ENCODE results near the gene NUP93. TPM values are rescaled to one million over a fixed set of nuclear protein-coding genes. Genes with fewer than 3 reads are reported as not detected.

Gene NUP93
- total and polyA plus RNA-seq, 4 donors: 27.4 to 59.9 (median 51.2) TPM

DNA sequence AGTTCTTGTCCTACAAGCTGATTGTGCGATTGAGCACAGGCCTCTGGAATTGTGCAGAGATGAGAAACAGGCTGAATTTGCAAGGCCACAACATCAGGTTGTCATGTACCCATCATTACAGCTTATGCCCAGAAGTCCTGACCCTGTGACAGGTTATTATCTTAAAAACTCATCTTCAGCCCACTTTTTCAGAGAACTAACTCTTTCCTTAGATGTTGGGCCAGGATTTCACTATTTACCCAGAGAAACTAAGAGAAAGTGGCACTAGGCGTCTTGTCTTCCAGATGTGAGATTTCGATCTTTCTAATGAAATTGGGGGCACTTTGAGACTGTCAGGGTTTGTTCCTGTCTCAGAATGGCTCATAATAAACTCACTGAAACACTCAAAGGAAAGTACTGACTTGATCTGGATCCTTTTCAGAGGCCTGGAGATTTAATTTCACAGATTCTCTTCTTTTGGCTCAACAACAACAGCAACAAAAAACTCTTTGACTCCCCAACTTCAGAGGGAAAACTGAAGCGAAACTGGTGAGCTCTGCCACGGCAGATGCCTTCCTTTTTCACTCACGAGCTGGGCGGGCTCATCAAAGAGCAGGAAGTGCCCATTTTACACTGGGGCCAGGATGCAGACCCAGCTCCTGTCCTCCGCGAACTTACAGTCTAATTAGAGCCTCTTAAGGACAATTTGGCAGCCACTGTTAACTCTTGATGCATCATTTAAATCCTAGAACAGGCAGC lies 117.4 kb downstream of the NUP93 start:
- no peak overlapping the region for H3K27ac ChIP-seq (ENCODE audit: low read depth in 1 of 2, low read length in 1 of 2)

DNA sequence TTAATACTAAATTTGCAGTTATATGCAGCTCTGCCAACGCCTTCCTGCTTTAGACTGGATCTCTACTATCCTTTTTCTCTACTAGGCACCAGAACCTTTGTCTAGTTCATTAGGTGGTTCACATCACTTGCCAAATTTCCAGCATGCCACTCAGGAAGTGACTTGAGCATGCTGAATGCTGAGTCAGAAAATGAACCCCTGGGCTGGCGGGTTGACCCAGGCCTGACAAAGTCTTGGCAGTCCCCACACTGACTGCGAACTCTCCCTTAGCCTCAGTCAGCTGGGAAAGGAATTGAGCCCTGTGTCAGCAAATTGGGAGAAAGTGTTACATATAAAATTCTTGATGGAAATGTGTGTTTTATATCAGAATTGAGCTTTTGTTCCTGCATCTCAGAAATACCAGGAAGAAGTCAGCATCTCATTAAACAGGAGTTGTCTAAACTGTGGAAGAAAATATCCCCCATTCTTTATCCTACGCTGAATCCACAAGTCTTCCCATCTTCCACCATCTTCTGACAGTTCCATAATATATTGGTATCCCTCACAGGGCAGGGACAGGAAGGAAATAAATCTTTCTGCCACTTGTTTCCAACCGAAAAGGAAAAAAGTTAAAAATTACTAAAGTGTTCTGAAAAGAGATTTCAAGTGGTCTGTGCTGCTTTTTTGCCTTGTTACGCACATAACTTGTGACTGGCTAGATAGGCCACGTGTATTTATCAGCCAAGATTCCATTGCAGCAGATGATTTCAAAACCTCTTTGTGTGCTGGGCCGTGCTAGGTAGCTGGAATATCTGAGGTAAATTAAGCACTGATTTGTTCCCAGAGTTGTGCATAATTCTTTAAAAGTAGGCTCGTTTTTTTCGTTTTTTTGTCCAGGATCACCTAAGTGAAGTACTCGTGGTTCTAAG lies 118.4 kb downstream of the NUP93 start:
- ATAC-seq (ENCODE audit: insufficient read depth, low FRiP score): no peak

More for the DNA sequence above, 117.4 kb downstream of the NUP93 start:
- H3K9me3 ChIP-seq (ENCODE audit: control insufficient read depth in 4 of 4, insufficient read depth in 3 of 4, low read length in 3 of 4): no peaks in the 10 kb centered on the region
- H3K36me3 ChIP-seq (ENCODE audit: control insufficient read depth in 4 of 4, insufficient read depth in 4 of 4, low read length in 4 of 4): peaks cover 0 to 13% (median 10%) of the 10 kb centered on the region in 4 donors
- WGBS, 2 donors: 53 to 63% methylated on average over 9 of the region's 9 CpGs
- H3K4me3 ChIP-seq: no peak overlapping the region
- no peak overlapping the region for H3K9ac ChIP-seq (ENCODE audit: insufficient read depth in 1 of 2, low read length in 2 of 2)
- DNase-seq (peak; percentile 44 to 78 (median 70)), ATAC-seq (ENCODE audit: insufficient read depth, low FRiP score) (no peak)
- peaks cover 0 to 40% (median 31%) of the 10 kb centered on the region in 5 donors for H3K4me1 ChIP-seq (ENCODE audit: control insufficient read depth in 5 of 5, insufficient read depth in 5 of 5, low read length in 5 of 5)
- TF ChIP-seq, protein P1, sequence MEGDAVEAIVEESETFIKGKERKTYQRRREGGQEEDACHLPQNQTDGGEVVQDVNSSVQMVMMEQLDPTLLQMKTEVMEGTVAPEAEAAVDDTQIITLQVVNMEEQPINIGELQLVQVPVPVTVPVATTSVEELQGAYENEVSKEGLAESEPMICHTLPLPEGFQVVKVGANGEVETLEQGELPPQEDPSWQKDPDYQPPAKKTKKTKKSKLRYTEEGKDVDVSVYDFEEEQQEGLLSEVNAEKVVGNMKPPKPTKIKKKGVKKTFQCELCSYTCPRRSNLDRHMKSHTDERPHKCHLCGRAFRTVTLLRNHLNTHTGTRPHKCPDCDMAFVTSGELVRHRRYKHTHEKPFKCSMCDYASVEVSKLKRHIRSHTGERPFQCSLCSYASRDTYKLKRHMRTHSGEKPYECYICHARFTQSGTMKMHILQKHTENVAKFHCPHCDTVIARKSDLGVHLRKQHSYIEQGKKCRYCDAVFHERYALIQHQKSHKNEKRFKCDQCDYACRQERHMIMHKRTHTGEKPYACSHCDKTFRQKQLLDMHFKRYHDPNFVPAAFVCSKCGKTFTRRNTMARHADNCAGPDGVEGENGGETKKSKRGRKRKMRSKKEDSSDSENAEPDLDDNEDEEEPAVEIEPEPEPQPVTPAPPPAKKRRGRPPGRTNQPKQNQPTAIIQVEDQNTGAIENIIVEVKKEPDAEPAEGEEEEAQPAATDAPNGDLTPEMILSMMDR (IDR thresholded peaks at IDR 0.05; ENCODE audit: control extremely low read depth, extremely low read depth): no peak
- H3K27me3 ChIP-seq (ENCODE audit: control insufficient read depth in 3 of 3, insufficient read depth in 3 of 3, low read length in 2 of 3): no peaks in the 10 kb centered on the region

DNA sequence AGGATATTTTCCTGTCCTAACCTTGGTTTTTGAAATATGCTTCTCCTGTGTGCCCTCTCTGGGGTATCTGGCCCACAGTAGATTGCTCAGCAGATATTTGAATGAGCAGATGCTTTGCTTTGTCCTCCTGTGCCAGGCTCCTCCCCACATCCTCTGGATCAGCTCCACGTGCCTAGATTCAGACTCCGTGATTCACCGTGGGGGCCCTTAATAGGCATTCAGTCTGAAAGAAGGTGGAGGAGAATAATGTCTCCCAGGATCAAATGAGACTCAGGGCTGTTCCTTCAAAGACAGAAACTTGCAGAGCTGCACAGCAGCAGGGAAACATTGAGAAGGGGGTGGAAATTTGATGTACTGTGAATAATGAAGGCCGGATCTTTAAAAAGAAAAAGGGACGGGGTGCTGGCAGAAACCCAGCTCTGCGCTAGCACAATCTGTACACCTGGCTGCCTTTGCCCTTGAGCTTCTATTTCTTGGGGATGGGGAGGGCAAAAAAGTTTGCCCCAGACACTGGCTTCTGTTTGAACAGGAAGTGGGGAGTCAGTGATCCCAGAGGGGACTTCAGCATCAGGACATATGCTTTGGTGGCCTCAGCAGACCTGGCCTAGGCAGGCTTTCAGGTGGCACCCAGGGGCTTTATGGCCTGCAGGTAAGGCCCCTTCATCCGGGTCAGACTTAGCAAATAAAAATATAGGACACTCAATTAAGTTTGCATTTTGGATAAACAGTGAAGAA lies 119.2 kb downstream of the NUP93 start:
- H3K4me1 ChIP-seq (ENCODE audit: control insufficient read depth in 5 of 5, insufficient read depth in 5 of 5, low read length in 5 of 5): peaks cover 0 to 40% (median 31%) of the 10 kb centered on the region in 5 donors
- H3K4me3 ChIP-seq: no peak overlapping the region
- H3K9me3 ChIP-seq (ENCODE audit: control insufficient read depth in 4 of 4, insufficient read depth in 3 of 4, low read length in 3 of 4): no peaks in the 10 kb centered on the region
- H3K27ac ChIP-seq (ENCODE audit: low read depth in 1 of 2, low read length in 1 of 2): peak overlapping the region in 1 of 2 donors; percentile 31
- TF ChIP-seq, protein P1 (IDR thresholded peaks at IDR 0.05; ENCODE audit: control extremely low read depth, extremely low read depth): no peak
- peak; percentile 22 to 34 (median 32) for DNase-seq
- ATAC-seq (ENCODE audit: insufficient read depth, low FRiP score): no peak
- H3K9ac ChIP-seq (ENCODE audit: insufficient read depth in 1 of 2, low read length in 2 of 2): peak overlapping the region in 1 of 2 donors; percentile 28
- H3K27me3 ChIP-seq (ENCODE audit: control insufficient read depth in 3 of 3, insufficient read depth in 3 of 3, low read length in 2 of 3): no peaks in the 10 kb centered on the region
- peaks cover 0 to 6% (median 3%) of the 10 kb centered on the region in 4 donors for H3K36me3 ChIP-seq (ENCODE audit: control insufficient read depth in 4 of 4, insufficient read depth in 4 of 4, low read length in 4 of 4)
- WGBS, 2 donors: 56 to 72% methylated on average over 7 of the region's 7 CpGs

More for the DNA sequence above, 118.4 kb downstream of the NUP93 start:
- peak; percentile 55 to 70 (median 64) for DNase-seq
- Histone ChIP-seq H3K9ac (ENCODE audit: insufficient read depth in 1 of 2, low read length in 2 of 2) (peak overlapping the region in 1 of 2 donors; percentile 6), H3K9me3 (ENCODE audit: control insufficient read depth in 4 of 4, insufficient read depth in 3 of 4, low read length in 3 of 4) (no peaks in the 10 kb centered on the region), H3K27ac (ENCODE audit: low read depth in 1 of 2, low read length in 1 of 2) (peak overlapping the region in 1 of 2 donors; percentile 66), H3K4me3 (no peak overlapping the region), H3K36me3 (ENCODE audit: control insufficient read depth in 4 of 4, insufficient read depth in 4 of 4, low read length in 4 of 4) (peaks cover 0 to 8% (median 4%) of the 10 kb centered on the region in 4 donors), H3K4me1 (ENCODE audit: control insufficient read depth in 5 of 5, insufficient read depth in 5 of 5, low read length in 5 of 5) (peaks cover 0 to 40% (median 31%) of the 10 kb centered on the region in 5 donors), H3K27me3 (ENCODE audit: control insufficient read depth in 3 of 3, insufficient read depth in 3 of 3, low read length in 2 of 3) (no peaks in the 10 kb centered on the region)
- TF ChIP-seq, protein P1 (IDR thresholded peaks at IDR 0.05; ENCODE audit: control extremely low read depth, extremely low read depth): no peak
- WGBS, 2 donors: 57 to 65% methylated on average over 11 of the region's 11 CpGs
